ENCODE measurements around the gene FBXL19.
A peak's percentile ranks its signal among the peaks of the same experiment; 100 is the strongest.

FBXL19 gene

GRCh38 chr16:30923554-30924075 lies at the start of gene FBXL19:
Gene FBXL19 (plus strand): TSS chr16:30923572. CDS start chr16:30925755, 2,183 bp downstream.
- TF ChIP-seq, protein P1, sequence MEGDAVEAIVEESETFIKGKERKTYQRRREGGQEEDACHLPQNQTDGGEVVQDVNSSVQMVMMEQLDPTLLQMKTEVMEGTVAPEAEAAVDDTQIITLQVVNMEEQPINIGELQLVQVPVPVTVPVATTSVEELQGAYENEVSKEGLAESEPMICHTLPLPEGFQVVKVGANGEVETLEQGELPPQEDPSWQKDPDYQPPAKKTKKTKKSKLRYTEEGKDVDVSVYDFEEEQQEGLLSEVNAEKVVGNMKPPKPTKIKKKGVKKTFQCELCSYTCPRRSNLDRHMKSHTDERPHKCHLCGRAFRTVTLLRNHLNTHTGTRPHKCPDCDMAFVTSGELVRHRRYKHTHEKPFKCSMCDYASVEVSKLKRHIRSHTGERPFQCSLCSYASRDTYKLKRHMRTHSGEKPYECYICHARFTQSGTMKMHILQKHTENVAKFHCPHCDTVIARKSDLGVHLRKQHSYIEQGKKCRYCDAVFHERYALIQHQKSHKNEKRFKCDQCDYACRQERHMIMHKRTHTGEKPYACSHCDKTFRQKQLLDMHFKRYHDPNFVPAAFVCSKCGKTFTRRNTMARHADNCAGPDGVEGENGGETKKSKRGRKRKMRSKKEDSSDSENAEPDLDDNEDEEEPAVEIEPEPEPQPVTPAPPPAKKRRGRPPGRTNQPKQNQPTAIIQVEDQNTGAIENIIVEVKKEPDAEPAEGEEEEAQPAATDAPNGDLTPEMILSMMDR (IDR thresholded peaks at IDR 0.05; ENCODE audit: low read depth, low read length), result no peak
- no peak for DNase-seq (ENCODE audit: extremely low read depth, low read depth)

DNA sequence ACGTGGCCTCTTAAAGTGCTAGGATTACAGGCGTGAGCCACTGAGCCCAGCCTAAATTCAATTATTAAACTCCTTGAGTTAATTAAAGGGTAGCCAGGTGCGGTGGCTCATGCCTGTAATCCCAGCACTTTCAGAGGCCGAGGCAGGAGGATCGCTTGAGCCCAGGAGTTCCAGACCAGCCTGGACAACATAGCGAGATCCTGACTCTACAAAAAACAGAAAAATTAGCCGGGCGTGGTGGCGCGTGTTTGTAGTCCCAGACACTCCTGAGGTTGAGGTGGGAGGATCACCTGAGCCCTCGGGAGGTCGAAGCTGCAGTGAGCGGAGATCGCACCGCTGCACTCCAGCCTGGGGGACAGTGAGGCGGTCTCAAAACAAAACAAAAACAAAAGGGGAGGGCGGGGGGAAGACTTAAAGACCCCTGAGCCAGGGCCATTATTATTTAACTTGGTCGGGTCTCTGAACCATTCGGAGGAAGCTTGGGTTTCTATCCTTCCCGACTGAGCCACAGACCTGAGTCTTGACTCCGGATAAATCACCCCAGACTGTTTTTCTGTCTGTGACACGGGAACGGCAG lies 49.0 kb upstream of the FBXL19 start:
- DNase-seq (ENCODE audit: extremely low read depth, low read depth), result no peak
- TF ChIP-seq, protein P1 (IDR thresholded peaks at IDR 0.05; ENCODE audit: low read depth, low read length), result no peak

DNA sequence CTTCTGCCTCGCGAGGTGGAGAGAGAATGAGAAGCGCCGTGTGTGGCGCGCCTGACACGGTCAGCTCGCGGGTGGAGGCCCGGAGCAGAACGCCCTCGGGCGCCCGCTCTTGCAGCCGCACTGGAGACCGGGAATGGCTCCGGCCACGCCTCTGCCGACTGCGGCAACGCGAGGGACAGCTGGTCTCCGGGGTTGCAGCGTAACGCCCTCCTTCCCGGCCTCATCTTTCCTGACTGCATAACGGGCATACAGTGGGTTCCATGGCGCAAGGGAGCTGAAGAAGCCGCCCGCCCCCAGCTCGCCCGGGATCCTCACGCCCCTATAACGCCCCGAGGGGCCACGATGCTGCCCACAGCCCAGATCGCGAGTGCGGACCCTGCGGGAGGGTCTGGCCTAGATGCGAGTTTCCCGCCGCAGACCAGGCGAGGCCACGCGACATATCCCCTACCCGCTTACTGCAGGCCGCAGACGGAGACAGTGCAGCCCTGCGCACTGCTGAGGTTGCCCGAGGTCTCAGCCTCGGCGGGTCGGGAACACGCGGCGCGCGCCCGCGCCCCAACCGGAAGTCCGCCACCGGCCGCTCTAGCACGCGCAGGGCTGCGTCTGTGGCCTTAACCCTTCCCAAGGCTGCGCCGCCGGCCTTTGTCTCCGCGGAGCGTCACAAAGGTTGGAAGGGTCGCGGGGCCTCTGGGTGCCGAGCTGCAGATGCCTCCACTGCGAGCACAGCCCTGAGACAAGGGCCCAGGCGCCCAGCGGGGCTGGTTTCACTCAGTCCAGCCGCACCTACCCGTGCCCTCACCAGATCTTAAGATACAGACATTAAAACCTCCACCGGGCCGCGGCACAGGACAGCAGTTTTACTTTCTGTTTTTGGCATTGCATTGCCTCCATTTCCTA lies 48.3 kb upstream of the FBXL19 start:
- TF ChIP-seq, protein P1 (IDR thresholded peaks at IDR 0.05; ENCODE audit: low read depth, low read length), result no peak; the same call in 1 of the 2 replicates
- DNase-seq (ENCODE audit: extremely low read depth, low read depth), result peak; percentile 57

DNA sequence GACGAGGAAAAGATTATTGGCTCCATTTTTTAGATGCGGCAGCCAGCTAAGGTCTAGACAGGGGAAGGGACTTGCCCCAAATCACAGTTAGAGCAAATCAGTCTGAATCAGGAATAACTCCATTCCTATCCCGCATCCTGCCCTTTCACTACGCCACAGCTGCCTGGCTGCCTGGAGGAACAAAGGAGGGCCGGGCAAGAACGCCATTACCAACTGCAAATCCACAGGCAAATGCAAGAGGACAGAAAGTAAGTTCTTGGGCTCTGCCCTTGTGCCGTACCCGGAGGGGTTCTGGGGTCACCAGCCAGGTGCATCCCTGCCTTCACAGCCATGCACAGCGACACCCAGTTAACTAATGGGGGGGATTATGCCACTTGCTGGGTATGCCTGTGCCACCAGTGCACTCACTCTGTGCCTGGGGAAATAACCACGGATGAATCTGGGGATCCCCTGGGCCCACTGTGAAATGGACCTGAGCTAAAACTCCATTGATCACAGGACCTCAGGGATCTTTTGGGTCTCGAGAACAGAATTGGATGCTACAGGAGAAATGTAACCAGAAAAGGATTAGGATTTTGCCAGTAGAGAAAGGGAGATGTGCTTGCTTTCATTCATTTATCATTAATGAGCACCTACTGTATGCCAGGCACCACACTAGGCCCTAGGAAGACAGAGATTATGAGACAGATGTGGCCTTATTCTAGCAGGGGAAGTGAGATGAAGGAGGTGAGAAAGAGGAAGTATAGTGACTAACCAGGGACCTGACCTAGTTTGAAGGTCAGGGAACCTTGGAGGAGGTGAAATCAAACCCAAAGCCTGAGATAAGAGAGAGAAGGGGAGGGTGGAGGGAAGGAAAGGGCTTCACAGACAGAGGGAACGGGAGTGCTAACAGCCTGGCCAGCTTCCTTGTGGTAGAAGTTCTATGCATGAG lies 47.2 kb upstream of the FBXL19 start:
- TF ChIP-seq, protein P1 (IDR thresholded peaks at IDR 0.05; ENCODE audit: low read depth, low read length), result no peak
- DNase-seq (ENCODE audit: extremely low read depth, low read depth), result no peak

DNA sequence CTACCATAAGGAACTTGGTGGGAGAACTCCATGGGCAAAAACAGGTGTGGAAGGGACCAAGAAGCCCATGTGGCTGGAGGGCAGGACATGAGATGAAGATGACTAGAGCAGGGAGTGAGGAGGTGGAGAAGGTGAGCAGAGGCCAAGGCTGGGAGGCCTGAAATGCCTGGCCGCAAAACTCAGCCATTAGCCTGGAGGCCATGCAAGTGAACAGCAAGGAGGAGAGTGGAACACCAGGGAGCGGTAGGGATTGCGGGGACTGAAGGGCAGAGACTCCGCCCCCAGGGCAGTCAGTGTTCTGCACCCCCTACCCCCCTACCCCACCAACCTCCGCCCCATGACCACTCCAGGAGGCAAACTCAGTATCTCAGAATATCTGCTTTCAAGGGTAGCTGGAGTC lies 46.5 kb upstream of the FBXL19 start:
- DNase-seq (ENCODE audit: extremely low read depth, low read depth), result no peak
- TF ChIP-seq, protein P1 (IDR thresholded peaks at IDR 0.05; ENCODE audit: low read depth, low read length), result no peak

- no peak for DNase-seq (ENCODE audit: extremely low read depth, low read depth)
- TF ChIP-seq, protein P1 (IDR thresholded peaks at IDR 0.05; ENCODE audit: low read depth, low read length), result no peak
Observed at GRCh38 chr16:30882429-30883310, 40.7 kb upstream of the FBXL19 start.
